Upper lobe of right lung (tissue), 1 donor: ENCODE results near the gene LCE2D. TPM values are rescaled to one million over a fixed set of nuclear protein-coding genes. Genes with fewer than 3 reads are reported as not detected.

Source experiments
- ATAC-seq: fragments of 200-7000 bp; cut with Tn5 transposase; one replicate; pipeline ENCODE4 v1.9.1; 2020; ENCODE audit warnings: mild to moderate bottlenecking, moderate library complexity
- DNase-seq: peaks from one replicate; pipeline ENCODE4 v3.0.0-alpha.2; 2020
- H3K27ac ChIP-seq: fragments of 200-600 bp; one replicate; pipeline ENCODE4 v1.8.0; 2022
- H3K27me3 ChIP-seq: fragments of 200-600 bp; one replicate; pipeline ENCODE4 v1.8.0; 2022; ENCODE audit warnings: mild to moderate bottlenecking
- H3K36me3 ChIP-seq: fragments of 200-600 bp; one replicate; pipeline ENCODE4 v1.8.0; 2022
- H3K4me1 ChIP-seq: fragments of 200-600 bp; one replicate; pipeline ENCODE4 v1.8.0; 2022
- H3K4me3 ChIP-seq: fragments of 200-600 bp; one replicate; pipeline ENCODE4 v1.8.0; 2022; ENCODE audit warnings: mild to moderate bottlenecking
- H3K9me3 ChIP-seq: fragments of 200-600 bp; one replicate; pipeline ENCODE4 v1.8.0; 2022
- intact Hi-C: fragments of 100-400 bp; cut with DNase I; formaldehyde crosslinking; loops from one replicate; pipeline ENCODE4 v1.11.0; 2022
- total RNA-seq: library from RNA; stranded (reverse); fragmentation: NEBNext Ultra II Directional; extraction: Animal tissue kit (Norgen Biotek cat#: 25700); gene quantifications from one replicate; pipeline ENCODE4 v1.2.1, GENCODE V29; 2021
- TF ChIP-seq, protein P1 (sequence below): fragments of 200-600 bp; IDR thresholded peaks from one replicate; pipeline ENCODE4 v1.8.0; 2022; ENCODE audit warnings: antibody characterized with exemption
- donor health status: DM: no; HTN: yes; CAD: no; lungs with severe emphysema.

LCE2D gene
- total RNA-seq, 1 donor from 2014 or later: not detected

DNA sequence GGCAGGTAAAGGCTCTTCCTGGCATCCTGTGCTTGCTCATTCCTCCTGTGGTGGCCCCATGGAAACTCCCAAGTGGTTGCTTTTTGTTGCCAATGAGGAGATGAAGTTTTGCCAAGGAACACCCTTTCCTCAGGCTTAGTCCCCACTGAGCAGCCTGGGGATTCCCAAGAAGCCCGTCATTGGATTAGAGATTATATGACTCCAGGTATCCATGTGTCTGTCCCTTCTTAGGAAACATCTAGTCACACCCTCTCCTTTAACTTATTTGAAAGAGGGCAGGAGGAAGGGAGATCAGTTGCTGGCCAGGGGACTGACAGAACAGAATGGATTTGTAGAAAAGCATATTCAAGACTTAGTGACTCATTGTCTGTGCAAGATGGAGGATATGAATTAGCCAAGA, 36.4 kb upstream of the LCE2D start:
- TF ChIP-seq, protein P1, sequence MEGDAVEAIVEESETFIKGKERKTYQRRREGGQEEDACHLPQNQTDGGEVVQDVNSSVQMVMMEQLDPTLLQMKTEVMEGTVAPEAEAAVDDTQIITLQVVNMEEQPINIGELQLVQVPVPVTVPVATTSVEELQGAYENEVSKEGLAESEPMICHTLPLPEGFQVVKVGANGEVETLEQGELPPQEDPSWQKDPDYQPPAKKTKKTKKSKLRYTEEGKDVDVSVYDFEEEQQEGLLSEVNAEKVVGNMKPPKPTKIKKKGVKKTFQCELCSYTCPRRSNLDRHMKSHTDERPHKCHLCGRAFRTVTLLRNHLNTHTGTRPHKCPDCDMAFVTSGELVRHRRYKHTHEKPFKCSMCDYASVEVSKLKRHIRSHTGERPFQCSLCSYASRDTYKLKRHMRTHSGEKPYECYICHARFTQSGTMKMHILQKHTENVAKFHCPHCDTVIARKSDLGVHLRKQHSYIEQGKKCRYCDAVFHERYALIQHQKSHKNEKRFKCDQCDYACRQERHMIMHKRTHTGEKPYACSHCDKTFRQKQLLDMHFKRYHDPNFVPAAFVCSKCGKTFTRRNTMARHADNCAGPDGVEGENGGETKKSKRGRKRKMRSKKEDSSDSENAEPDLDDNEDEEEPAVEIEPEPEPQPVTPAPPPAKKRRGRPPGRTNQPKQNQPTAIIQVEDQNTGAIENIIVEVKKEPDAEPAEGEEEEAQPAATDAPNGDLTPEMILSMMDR: no peak
- Histone ChIP-seq H3K4me3 (no peak overlapping the region), H3K27ac (no peak overlapping the region), H3K4me1 (no peaks in the 10 kb centered on the region), H3K27me3 (no peaks in the 10 kb centered on the region), H3K36me3 (no peaks in the 10 kb centered on the region), H3K9me3 (no peaks in the 10 kb centered on the region)
- intact Hi-C loops: no loop called here
- DNase-seq (no peak), ATAC-seq (no peak)

DNA sequence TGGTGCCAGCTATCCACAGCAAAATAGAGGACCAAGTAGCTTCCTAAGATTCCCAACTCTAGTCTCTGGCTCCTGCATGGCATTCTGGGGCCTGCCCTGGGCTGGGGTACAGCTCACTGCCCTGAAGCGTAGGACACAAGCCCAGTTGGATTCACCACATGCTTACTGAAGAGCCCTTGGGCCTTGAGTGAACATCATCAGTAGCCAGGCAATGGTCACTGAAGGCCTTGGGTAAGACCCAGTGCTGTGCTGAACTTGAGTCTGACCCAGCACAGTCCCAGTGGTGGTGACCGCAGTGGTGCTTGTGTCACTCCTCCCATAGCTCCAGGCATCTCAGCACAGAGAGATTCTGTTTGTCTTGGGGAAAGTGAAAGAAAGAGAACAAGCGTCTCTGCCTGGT, 32.6 kb upstream of the LCE2D start:
- no peaks in the 10 kb centered on the region for H3K9me3 ChIP-seq
- ATAC-seq (no peak), DNase-seq (no peak)
- H3K4me3 ChIP-seq: no peak overlapping the region
- TF ChIP-seq, protein P1: no peak
- H3K27ac ChIP-seq: no peak overlapping the region
- intact Hi-C loops: no loop called here
- H3K36me3 ChIP-seq: no peaks in the 10 kb centered on the region
- no peaks in the 10 kb centered on the region for H3K27me3 ChIP-seq
- H3K4me1 ChIP-seq: no peaks in the 10 kb centered on the region

DNA sequence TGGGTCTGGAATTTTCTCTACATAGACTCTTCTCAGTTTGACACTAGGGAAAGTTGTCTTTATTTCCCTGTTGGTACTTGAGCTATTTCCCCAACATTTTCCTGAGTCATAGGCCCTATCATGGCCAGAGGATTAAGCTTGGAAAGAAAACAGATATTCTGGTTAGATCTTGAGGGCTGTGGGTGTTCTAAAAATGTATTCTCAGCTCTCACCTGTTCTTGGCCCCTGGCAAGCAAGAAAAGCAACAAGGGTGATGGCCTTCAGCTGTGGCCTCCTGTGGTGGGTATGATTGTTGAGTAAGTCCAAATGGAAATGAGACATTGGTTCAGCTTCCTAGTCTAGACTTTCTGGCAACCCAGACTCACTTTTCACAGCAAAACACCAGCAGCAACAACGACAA, 22.8 kb upstream of the LCE2D start:
- H3K9me3 ChIP-seq: no peaks in the 10 kb centered on the region
- TF ChIP-seq, protein P1: no peak
- no peak overlapping the region for H3K27ac ChIP-seq
- no peaks in the 10 kb centered on the region for H3K36me3 ChIP-seq
- H3K27me3 ChIP-seq: no peaks in the 10 kb centered on the region
- ATAC-seq (no peak), DNase-seq (no peak)
- intact Hi-C loops: no loop called here
- H3K4me1 ChIP-seq: no peaks in the 10 kb centered on the region
- no peak overlapping the region for H3K4me3 ChIP-seq

DNA sequence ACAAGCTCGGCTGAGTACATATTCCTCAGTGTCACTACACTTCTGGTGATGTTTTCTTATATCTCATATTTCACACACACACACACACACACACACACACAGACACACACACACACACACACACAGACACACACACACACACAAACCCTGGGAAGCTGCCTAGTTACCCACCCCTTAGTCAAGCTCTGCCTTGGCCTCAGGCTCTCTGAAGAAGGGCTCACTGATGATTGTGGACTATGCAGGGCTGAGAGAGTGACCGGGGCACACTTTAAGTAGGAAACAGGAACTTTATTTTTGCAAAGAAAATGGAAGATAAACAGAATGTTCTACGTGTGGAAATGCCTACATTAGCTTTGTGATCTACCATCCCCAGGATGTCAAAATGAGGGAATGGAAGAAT, 19.2 kb upstream of the LCE2D start:
- DNase-seq: no peak
- ATAC-seq: no peak
- peaks cover under 1% of the 10 kb centered on the region for H3K27me3 ChIP-seq
- H3K4me1 ChIP-seq: no peaks in the 10 kb centered on the region
- no peak overlapping the region for H3K4me3 ChIP-seq
- no peaks in the 10 kb centered on the region for H3K9me3 ChIP-seq
- no peak overlapping the region for H3K27ac ChIP-seq
- TF ChIP-seq, protein P1: no peak
- H3K36me3 ChIP-seq: no peaks in the 10 kb centered on the region
- intact Hi-C loops: no loop called here

DNA sequence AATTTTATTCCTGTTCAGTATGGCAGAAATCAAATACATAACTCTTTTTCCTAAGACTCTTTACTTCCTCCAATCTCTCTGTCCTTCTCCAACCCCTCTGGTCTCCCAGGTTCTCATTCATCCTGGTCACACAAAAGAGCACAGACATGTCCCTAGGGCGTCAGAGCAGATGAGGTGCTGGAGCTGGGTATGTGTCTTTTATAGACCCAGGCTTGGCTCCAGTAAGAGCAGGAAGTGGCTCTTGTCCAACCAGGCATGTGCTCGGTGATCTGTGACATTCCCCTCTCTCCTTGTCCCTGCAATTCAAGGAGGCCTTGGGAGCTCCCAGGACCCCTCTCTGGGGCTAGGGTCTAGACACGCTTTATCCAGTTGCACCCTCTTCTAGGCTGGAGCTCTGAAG, 18.0 kb upstream of the LCE2D start:
- TF ChIP-seq, protein P1: no peak
- intact Hi-C loops: no loop called here
- H3K9me3 ChIP-seq: no peaks in the 10 kb centered on the region
- no peak overlapping the region for H3K27ac ChIP-seq
- H3K4me1 ChIP-seq: no peaks in the 10 kb centered on the region
- peaks cover 5% of the 10 kb centered on the region for H3K27me3 ChIP-seq
- DNase-seq (no peak), ATAC-seq (no peak)
- H3K4me3 ChIP-seq: no peak overlapping the region
- no peaks in the 10 kb centered on the region for H3K36me3 ChIP-seq

DNA sequence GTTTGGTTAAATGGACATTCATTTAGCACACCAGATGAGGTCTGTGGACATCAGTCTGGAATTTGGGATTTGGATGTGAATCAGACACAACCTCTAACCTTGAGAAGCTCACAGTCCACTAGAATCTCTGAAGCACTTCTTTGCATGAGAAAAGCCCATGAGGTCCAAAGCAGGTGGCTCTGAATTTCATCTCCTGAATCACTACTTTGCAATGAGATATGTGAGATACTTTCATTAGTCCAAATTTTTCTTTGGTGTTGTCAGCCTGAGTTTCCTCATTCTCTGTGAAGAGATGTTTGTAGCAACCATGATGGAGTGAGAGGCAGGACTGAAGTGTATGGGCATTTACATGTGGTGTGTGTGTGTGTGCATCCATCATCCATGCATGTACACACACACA, 16.5 kb upstream of the LCE2D start:
- no peak for DNase-seq
- Histone ChIP-seq H3K36me3 (no peaks in the 10 kb centered on the region), H3K9me3 (no peaks in the 10 kb centered on the region), H3K27me3 (peaks cover 5% of the 10 kb centered on the region), H3K4me3 (no peak overlapping the region), H3K27ac (no peak overlapping the region), H3K4me1 (no peaks in the 10 kb centered on the region)
- intact Hi-C loops: no loop called here
- ATAC-seq: no peak
- TF ChIP-seq, protein P1: no peak
